ENCODE measurements around the gene LAMTOR3. TPM values are rescaled to one million over a fixed set of nuclear protein-coding genes. Genes with fewer than 3 reads are reported as not detected.

LAMTOR3 gene
- total RNA-seq, 1 donor from 2014 or later: 32.7 TPM

- intact Hi-C loops (cut with micrococcal nuclease): loop anchor here (1.0 kb wide), 1 partner anchor 16 kb away; no protein-coding TSS in a partner anchor
Observed at GRCh38 chr4:99868126-99868596, 26.1 kb downstream of the LAMTOR3 start.

GRCh38 chr4:99863804-99864203 is 30.4 kb downstream of the LAMTOR3 start:
- intact Hi-C loops (cut with micrococcal nuclease): loop anchor here (1.0 kb wide), 1 partner anchor 9 kb away; no protein-coding TSS in a partner anchor

GRCh38 chr4:99861120-99861905 is 32.9 kb downstream of the LAMTOR3 start:
- intact Hi-C loops (cut with micrococcal nuclease): loop anchor here (2.0 kb wide), 1 partner anchor 15 kb away; no protein-coding TSS in a partner anchor

- intact Hi-C loops (cut with micrococcal nuclease): loop anchor here (2.0 kb wide), 1 partner anchor 14 kb away; no protein-coding TSS in a partner anchor
Observed at GRCh38 chr4:99860521-99860920, 33.7 kb downstream of the LAMTOR3 start.

DNA sequence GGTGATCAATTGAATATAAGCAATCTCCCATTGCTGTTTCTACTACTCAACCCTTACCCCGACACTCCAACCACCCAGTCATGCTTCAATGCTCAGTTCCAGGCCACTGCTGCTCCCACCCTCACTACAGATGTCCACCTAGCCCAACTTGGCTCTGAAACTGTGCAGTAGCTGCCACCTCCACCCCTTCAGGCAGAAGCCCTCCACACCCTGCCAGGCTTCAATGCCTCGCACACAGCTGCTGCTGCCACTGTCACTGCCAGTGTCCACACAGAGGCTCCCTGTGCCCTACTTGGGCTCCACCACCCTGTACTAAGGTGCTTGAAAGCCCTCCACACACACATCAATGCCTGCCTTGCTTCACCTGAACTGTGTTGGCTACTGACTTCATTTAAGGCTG is 34.6 kb downstream of the LAMTOR3 start:
- intact Hi-C loops (cut with micrococcal nuclease): loop anchor here (2.0 kb wide), 1 partner anchor 13 kb away; no protein-coding TSS in a partner anchor

- intact Hi-C loops (cut with micrococcal nuclease): loop anchor here (2.0 kb wide), 1 partner anchor 27 kb away; no protein-coding TSS in a partner anchor
Observed at GRCh38 chr4:99857307-99857706, 36.9 kb downstream of the LAMTOR3 start.

DNA sequence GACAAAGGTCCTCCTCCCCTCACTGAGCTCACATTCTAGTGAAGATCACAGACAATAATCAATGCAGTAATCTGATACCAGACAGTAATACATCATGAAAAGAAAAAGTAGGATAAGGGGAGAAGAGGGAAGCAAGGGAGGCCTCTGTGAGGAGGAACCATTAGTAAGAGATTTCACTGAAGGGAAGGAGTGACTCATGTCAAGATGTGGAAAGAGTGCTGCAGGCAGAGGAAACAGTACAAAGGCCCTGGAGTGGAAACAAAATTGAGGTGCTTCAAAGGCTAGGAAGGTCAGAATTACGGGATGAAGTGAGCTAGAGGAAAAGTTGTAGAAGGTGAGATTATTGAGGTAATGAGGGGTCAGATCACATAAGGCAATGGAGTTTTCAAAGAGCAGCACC is 38.1 kb downstream of the LAMTOR3 start:
- intact Hi-C loops (cut with micrococcal nuclease): loop anchor here (1.0 to 2.0 kb wide), 4 partner anchors 29 to 349 kb away; partner anchors contain the start of gene LAMTOR3

DNA sequence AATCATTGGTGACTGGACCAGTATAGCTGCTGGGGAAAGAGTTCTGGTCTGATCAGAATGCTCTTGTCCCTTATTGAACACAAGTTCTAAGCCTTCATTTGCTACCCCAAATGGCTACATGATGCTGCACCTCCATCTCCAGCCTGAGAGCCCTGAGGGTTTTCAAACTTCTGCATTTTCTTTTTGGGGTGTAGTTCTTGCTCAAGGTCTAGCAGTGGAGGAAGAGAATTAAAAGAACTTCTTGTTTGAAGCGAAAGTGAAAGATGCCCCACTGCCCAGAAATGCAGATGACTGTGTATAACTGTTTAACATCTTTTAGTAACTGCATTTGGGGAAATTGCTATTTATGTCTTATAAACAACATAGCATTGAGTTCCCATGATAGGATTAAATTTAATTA is 38.5 kb downstream of the LAMTOR3 start:
- intact Hi-C loops (cut with micrococcal nuclease): loop anchor here (1.0 to 2.0 kb wide), 7 partner anchors 8 to 348 kb away; partner anchors contain the start of genes DAPP1 and LAMTOR3

GRCh38 chr4:99853999-99854398 is 40.2 kb downstream of the LAMTOR3 start:
- intact Hi-C loops (cut with micrococcal nuclease): no loop called here

- intact Hi-C loops (cut with micrococcal nuclease): no loop called here
Observed at GRCh38 chr4:99853190-99853589, 41.0 kb downstream of the LAMTOR3 start.

- intact Hi-C loops (cut with micrococcal nuclease): loop anchor here (1.0 kb wide), 1 partner anchor 16 kb away; no protein-coding TSS in a partner anchor
Observed at GRCh38 chr4:99852199-99852749, 42.0 kb downstream of the LAMTOR3 start.

DNA sequence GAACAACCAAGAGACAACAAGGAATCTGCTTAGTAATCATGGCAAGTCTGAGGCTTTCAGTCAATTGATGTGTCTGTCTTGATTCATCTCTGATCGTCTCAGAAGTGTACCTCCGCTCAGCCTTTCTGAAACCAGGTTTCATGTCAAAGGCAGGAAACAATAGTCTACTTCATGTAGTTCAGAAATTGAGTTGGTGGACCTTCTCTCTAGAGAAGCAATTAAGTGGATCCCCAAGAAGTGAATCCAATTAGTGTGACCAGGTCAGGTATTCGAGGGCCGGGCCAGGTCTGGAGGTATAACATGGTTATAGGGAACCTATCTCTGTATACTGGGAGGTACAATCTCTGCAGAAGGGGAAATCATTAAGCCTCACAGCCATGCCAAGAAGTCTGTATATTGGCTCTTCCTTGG is 45.6 kb downstream of the LAMTOR3 start:
- intact Hi-C loops (cut with micrococcal nuclease): loop anchor here (5.0 kb wide), 2 partner anchors 1174 to 1586 kb away; partner anchors contain the start of gene RAP1GDS1

DNA sequence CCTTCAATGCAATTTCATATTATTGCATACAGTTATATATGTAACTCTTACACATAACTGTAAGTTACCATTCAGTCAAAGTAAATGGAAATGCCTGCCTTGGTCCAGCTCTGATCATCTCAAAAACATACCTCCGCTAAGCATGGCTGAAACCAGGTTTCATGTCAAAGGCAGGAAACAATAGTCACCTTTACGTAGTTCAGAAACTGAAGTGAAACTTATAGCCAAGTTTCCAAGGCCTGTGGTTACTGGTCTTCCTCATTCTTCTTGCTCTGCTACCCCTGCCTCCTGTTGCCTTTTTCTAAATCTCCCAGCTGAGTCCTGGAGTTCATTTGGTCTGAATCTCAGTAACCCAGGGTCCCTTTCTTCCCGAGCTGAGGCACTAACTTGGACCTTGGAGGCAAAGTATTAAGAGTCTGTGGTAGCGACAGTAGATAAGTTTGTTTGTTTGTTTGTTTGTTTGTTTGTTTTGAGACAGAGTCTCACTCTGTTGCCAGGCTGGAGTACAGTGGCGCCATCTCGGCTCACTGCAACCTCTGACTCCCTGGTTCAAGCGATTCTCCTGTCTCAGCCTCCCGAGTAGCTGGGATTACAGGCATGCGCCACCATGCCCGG is 46.8 kb downstream of the LAMTOR3 start:
- intact Hi-C loops (cut with micrococcal nuclease): loop anchor here (1.0 to 5.0 kb wide), 8 partner anchors 8 to 1585 kb away; partner anchors contain the start of genes ADH5, DAPP1, LAMTOR3 and RAP1GDS1

GRCh38 chr4:99846891-99847290 is 47.3 kb downstream of the LAMTOR3 start:
- intact Hi-C loops (cut with micrococcal nuclease): loop anchor here (1.0 to 5.0 kb wide), 8 partner anchors 8 to 1585 kb away; partner anchors contain the start of genes ADH5, DAPP1, LAMTOR3 and RAP1GDS1

- intact Hi-C loops (cut with micrococcal nuclease): loop anchor here (1.0 to 5.0 kb wide), 7 partner anchors 15 to 1584 kb away; partner anchors contain the start of genes ADH5 and RAP1GDS1
Observed at GRCh38 chr4:99845708-99846469, 48.3 kb downstream of the LAMTOR3 start.

GRCh38 chr4:99845179-99845578 is 49.0 kb downstream of the LAMTOR3 start:
- intact Hi-C loops (cut with micrococcal nuclease): loop anchor here (1.0 to 5.0 kb wide), 4 partner anchors 23 to 1583 kb away; partner anchors contain the start of gene RAP1GDS1

DNA sequence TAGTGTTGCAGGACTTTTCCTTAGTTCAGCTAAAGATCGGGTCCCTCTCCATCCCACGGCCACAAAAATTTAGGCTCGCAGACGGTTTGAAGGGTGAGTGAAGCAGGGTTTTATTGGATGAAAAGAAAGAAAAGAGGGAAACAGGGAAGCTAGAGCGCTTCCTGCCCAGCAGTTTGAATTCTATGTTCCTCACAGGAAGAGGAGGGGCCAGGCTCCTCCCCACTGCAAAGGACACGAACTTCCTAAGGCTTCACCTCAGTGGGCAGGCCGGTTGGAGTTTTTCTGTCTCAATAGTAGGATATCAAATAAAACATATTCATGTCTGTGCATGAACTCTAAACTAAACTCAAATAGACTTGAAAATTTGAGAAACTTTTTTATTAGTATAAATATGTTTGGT is 50.2 kb downstream of the LAMTOR3 start:
- intact Hi-C loops (cut with micrococcal nuclease): no loop called here

- intact Hi-C loops (cut with micrococcal nuclease): no loop called here
Observed at GRCh38 chr4:99843413-99843812, 50.8 kb downstream of the LAMTOR3 start.

DNA sequence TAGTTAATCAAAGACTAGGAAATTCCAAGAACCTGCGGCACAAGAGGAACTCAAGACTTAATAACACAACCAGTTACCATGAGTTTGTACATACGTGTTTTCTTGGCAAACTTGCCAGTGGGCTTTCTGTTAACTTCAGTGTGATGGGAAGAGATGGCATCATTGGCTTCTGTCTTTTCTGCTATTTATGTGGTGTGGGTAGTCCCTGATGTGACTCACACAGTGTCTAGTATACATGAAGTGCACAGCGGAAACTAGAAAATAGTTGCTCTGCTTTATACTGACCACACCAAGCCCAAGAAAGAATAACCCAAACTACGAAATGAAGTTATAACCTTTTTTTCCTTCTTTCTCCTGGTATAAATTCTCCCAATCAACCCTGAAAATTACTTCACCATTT is 53.1 kb downstream of the LAMTOR3 start:
- intact Hi-C loops (cut with micrococcal nuclease): no loop called here

DNA sequence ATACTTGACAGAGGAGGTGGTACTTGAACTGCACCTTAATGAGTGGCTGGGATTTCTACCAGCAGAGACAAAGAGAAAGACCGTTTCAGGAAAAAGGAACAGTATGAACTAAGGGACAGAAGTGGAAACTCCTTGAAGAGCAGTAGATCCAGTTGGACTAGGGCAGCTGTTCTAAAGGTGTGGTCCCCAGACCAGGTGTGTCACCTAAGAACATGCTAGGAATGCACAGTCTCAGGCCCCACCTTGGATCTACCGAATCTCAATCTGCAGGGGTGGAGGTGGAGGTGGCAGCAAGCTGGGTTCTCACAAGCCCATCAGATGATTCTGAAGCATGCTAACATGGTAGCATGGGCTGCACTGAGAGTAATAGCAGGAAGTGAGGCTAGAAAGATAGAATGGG is 55.3 kb downstream of the LAMTOR3 start:
- intact Hi-C loops (cut with micrococcal nuclease): no loop called here
